ENCODE data around the gene HGFAC. TPM values are rescaled to one million over a fixed set of nuclear protein-coding genes. Genes with fewer than 3 reads are reported as not detected.

The HGFAC gene
- total and polyA plus RNA-seq, 2 of the 13 experiments (the other 11 are each of a cell fraction or from before 2014, with no cell fraction given) = 8.5 to 63.6 TPM

- H3K27ac ChIP-seq (ENCODE audit: extremely low read length, insufficient read depth, low read length) = no peak overlapping the region
- whole genome bisulfite sequencing (ENCODE audit: low lambda C conversion rate) = 34% methylated on average over 5 of the region's 23 CpGs
- no peak overlapping the region for H2AFZ ChIP-seq (ENCODE audit: low read length)
- in situ Hi-C loops (cut with HindIII; ENCODE audit: extremely low pct_ligation_motif_present, low pct_unique_long_range_greater_than_20kb) (no loop called here), intact Hi-C loops (cut with micrococcal nuclease; ENCODE audit: unreplicated experiment) (no loop called here)
- H3K79me2 ChIP-seq (ENCODE audit: insufficient read depth, low read length) = no peaks in the 10 kb centered on the region
- H3K4me3 ChIP-seq (replicated peaks in 1 of 3; ENCODE audit: insufficient read depth in 1 of 3, low read depth in 2 of 3, low read length in 3 of 3) = no peak overlapping the region
- H3K27me3 ChIP-seq (ENCODE audit: control insufficient read depth in 1 of 2, insufficient read depth in 2 of 2, low read length in 2 of 2) = peaks cover 18 to 71% of the 10 kb centered on the region in 2 experiments
- no peaks in the 10 kb centered on the region for H4K20me1 ChIP-seq (ENCODE audit: insufficient read depth, low read length)
- no peak for FAIRE-seq
- CTCF ChIA-PET (ENCODE audit: low intra/inter-chr PET ratio, low total read pairs) = no interaction called here
- H3K4me2 ChIP-seq (ENCODE audit: low read depth, low read length) = no peak overlapping the region
- no peaks in the 10 kb centered on the region for H3K36me3 ChIP-seq (replicated peaks in 1 of 2; ENCODE audit: control insufficient read depth in 1 of 2, insufficient read depth in 2 of 2, low read length in 2 of 2)
- POLR2A ChIA-PET = no interaction called here
- no peak for DNase-seq (ENCODE audit: low spot score)
- no peak overlapping the region for H3K9ac ChIP-seq (ENCODE audit: insufficient read depth, low read depth, low read length)
- BruUV-seq (replicated peaks) = no TSS peak
- no peaks in the 10 kb centered on the region for H3K9me3 ChIP-seq (ENCODE audit: low read length)
- H3K4me1 ChIP-seq (ENCODE audit: insufficient read depth, low read length) = peaks cover 23% of the 10 kb centered on the region
- no peak for TF ChIP-seq ZFYVE20 (CRISPR knock-in tag; IDR thresholded peaks at IDR 0.05; ENCODE audit: borderline replicate concordance, low read depth)
- no peak for ATAC-seq
Observed at GRCh38 chr4:3477750-3478430, 36.1 kb downstream of the HGFAC start.

GRCh38 chr4:3478446-3479357 is 36.9 kb downstream of the HGFAC start:
- Histone ChIP-seq H2AFZ (ENCODE audit: low read length) (no peak overlapping the region), H3K36me3 (replicated peaks in 1 of 2; ENCODE audit: control insufficient read depth in 1 of 2, insufficient read depth in 2 of 2, low read length in 2 of 2) (no peaks in the 10 kb centered on the region), H4K20me1 (ENCODE audit: insufficient read depth, low read length) (no peaks in the 10 kb centered on the region), H3K4me1 (ENCODE audit: insufficient read depth, low read length) (peaks cover 23% of the 10 kb centered on the region), H3K9ac (ENCODE audit: insufficient read depth, low read depth, low read length) (no peak overlapping the region), H3K4me3 (replicated peaks in 1 of 3; ENCODE audit: insufficient read depth in 1 of 3, low read depth in 2 of 3, low read length in 3 of 3) (no peak overlapping the region), H3K4me2 (ENCODE audit: low read depth, low read length) (no peak overlapping the region), H3K9me3 (ENCODE audit: low read length) (no peaks in the 10 kb centered on the region), H3K27me3 (ENCODE audit: control insufficient read depth in 1 of 2, insufficient read depth in 2 of 2, low read length in 2 of 2) (peaks cover 20 to 70% of the 10 kb centered on the region in 2 experiments), H3K27ac (ENCODE audit: extremely low read length, insufficient read depth, low read length) (no peak overlapping the region), H3K79me2 (ENCODE audit: insufficient read depth, low read length) (no peaks in the 10 kb centered on the region)
- BruUV-seq (replicated peaks) = no TSS peak
- in situ Hi-C loops (cut with HindIII; ENCODE audit: extremely low pct_ligation_motif_present, low pct_unique_long_range_greater_than_20kb) (no loop called here), intact Hi-C loops (cut with micrococcal nuclease; ENCODE audit: unreplicated experiment) (no loop called here)
- CTCF ChIA-PET (ENCODE audit: low intra/inter-chr PET ratio, low total read pairs) = no interaction called here
- no CpG with 5 or more reads among the region's 35 CpGs for WGBS (ENCODE audit: low lambda C conversion rate)
- ATAC-seq (no peak), DNase-seq (ENCODE audit: low spot score) (no peak), FAIRE-seq (no peak)
- POLR2A ChIA-PET = no interaction called here
- no peak for TF ChIP-seq NFIC (IDR thresholded peaks at IDR 0.05; ENCODE audit: low read length)
- no peak for TF ChIP-seq SMARCE1 (IDR thresholded peaks at IDR 0.05; ENCODE audit: borderline replicate concordance)
- no peak for TF ChIP-seq KAT8 (CRISPR knock-in tag; IDR thresholded peaks at IDR 0.05)
- no peak for TF ChIP-seq ZBTB3 (CRISPR knock-in tag; IDR thresholded peaks at IDR 0.05; ENCODE audit: borderline replicate concordance, low read depth)
- no peak for TF ChIP-seq SMARCC2 (IDR thresholded peaks at IDR 0.05)
- no peak for TF ChIP-seq ZNF317 (CRISPR knock-in tag; IDR thresholded peaks at IDR 0.05)
- TF ChIP-seq, protein P1, sequence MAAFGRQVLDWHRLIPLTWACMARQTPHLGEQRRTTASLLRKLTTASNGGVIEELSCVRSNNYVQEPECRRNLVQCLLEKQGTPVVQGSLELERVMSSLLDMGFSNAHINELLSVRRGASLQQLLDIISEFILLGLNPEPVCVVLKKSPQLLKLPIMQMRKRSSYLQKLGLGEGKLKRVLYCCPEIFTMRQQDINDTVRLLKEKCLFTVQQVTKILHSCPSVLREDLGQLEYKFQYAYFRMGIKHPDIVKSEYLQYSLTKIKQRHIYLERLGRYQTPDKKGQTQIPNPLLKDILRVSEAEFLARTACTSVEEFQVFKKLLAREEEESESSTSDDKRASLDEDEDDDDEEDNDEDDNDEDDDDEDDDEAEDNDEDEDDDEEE (CRISPR knock-in tag; IDR thresholded peaks at IDR 0.05) = no peak
- no peak for TF ChIP-seq ZFP36L2 (CRISPR knock-in tag; IDR thresholded peaks at IDR 0.05)
- no peak for TF ChIP-seq ZNF335 (CRISPR knock-in tag; IDR thresholded peaks at IDR 0.05)
- TF ChIP-seq ZSCAN25 (CRISPR knock-in tag; IDR thresholded peaks at IDR 0.05) = no peak
- TF ChIP-seq GATAD1 (CRISPR knock-in tag; IDR thresholded peaks at IDR 0.05) = no peak
- no peak for TF ChIP-seq REST (IDR thresholded peaks at IDR 0.05; ENCODE audit: borderline replicate concordance in 1 of 2, low read depth in 1 of 2, low read length in 2 of 2)

All from HepG2 (cell line).